Spleen (tissue), 11 donors: ENCODE results near the gene SH3BP4. TPM values are rescaled to one million over a fixed set of nuclear protein-coding genes. Genes with fewer than 3 reads are reported as not detected.
A peak's percentile ranks its signal among the peaks of the same experiment; 100 is the strongest.

ENCODE experiments used
- DNase-seq: peaks from one replicate; pipeline ENCODE4 v3.0.0-alpha.2; 2020
- H3K27ac ChIP-seq, 8 donors: fragments of 200-600 bp; sonication (generic) in 7 of 8; 1 replicate in 4 of 8; 2 replicates in 4 of 8; pipeline versions ENCODE4 v1.5.0 to v1.8.0; 2016 to 2021; ENCODE audit warnings: inconsistent platforms in 4 of 8, mild to moderate bottlenecking in 4 of 8, moderate library complexity in 1 of 8
- H3K27me3 ChIP-seq, 7 donors: fragments of 200-600 bp; sonication (generic) in 6 of 7; replicated peaks in 1 of 7; 1 replicate in 4 of 7; 2 replicates in 3 of 7; pipeline versions ENCODE4 v1.5.0 to v1.8.0; 2016 to 2021; ENCODE audit warnings: inconsistent platforms in 3 of 7, mild to moderate bottlenecking in 1 of 7
- H3K36me3 ChIP-seq, 6 donors: fragments of 200-600 bp; sonication (generic) in 5 of 6; 1 replicate in 4 of 6; 2 replicates in 2 of 6; pipeline versions ENCODE4 v1.5.0 to v1.8.0; 2016 to 2021; ENCODE audit warnings: inconsistent platforms in 2 of 6
- H3K4me1 ChIP-seq, 6 donors: fragments of 200-600 bp; sonication (generic) in 5 of 6; 1 replicate in 3 of 6; 2 replicates in 3 of 6; pipeline versions ENCODE4 v1.5.0 to v1.8.0; 2016 to 2021; ENCODE audit warnings: inconsistent platforms in 3 of 6
- H3K4me3 ChIP-seq, 8 donors: fragments of 200-600 bp; sonication (generic) in 7 of 8; 1 replicate in 4 of 8; 2 replicates in 4 of 8; pipeline versions ENCODE4 v1.5.0 to v1.8.0; 2016 to 2021; ENCODE audit warnings: inconsistent platforms in 4 of 8, mild to moderate bottlenecking in 4 of 8, moderate library complexity in 2 of 8
- H3K9me3 ChIP-seq, 8 donors: fragments of 200-600 bp; sonication (generic) in 7 of 8; 1 replicate in 4 of 8; 2 replicates in 4 of 8; pipeline versions ENCODE4 v1.5.0 to v1.8.0; 2016 to 2021; ENCODE audit warnings: inconsistent platforms in 4 of 8
- POLR2A ChIP-seq, 3 donors: fragments of 450-650 bp; IDR thresholded peaks; one replicate each; pipeline ENCODE4 v1.5.1; 2017; ENCODE audit warnings: antibody characterized with exemption in 3 of 3, mild to moderate bottlenecking in 1 of 3
- POLR2AphosphoS5 ChIP-seq, 3 donors: sonication (generic); formaldehyde crosslinking; IDR thresholded peaks; one replicate each; pipeline ENCODE4 v1.5.1; 2017; ENCODE audit warnings: antibody characterized with exemption in 3 of 3
- whole genome bisulfite sequencing, 5 donors: extraction: QIAGEN DNeasy Blood & Tissue Kit in 3 of 5; methylation state at CpG; one replicate each; pipeline versions ENCODE4 v1.1.5 to v1.1.7; 2013 to 2018; 5-methylcytosine and 5-hydroxymethylcytosine counted together
- intact Hi-C: fragments of 100-400 bp; cut with DNase I; formaldehyde crosslinking; loops from one replicate; pipeline ENCODE4 v1.15.0; 2023; ENCODE audit warnings: low total_unique reads
- polyA plus RNA-seq, 3 donors: library from polyadenylated mRNA; stranded (reverse); fragments of 200-250 nt; gene quantifications; one replicate each; pipeline ENCODE4 v1.2.1, GENCODE V29; 2013
- total RNA-seq, 7 donors: library from RNA; depleted of rRNA in 3 of 7; stranded (reverse); fragments of >200 nt in 3 of 7; fragmentation: NEBNext Ultra II Directional in 4 of 7; extraction: Animal tissue kit (Norgen Biotek cat#: 25700) in 4 of 7; gene quantifications; one replicate each; pipeline versions ENCODE4 v1.1.0 to v1.2.1, GENCODE V29; 2016 to 2021
- TF ChIP-seq, protein P1 (sequence below), 11 experiments: fragments of 200-600 bp in 7 of 11; fragments of 450-650 bp in 4 of 11; sonication (generic) in 4 of 11; IDR thresholded peaks in 8 of 11; conservative IDR thresholded peaks in 3 of 11; 1 replicate in 7 of 11; 2 replicates in 4 of 11; pipeline versions ENCODE4 v1.4.0 to v1.8.0; 2016 to 2021; ENCODE audit warnings: antibody characterized with exemption in 11 of 11, inconsistent platforms in 4 of 11, mild to moderate bottlenecking in 1 of 11
- donor health status: healthy with polysubstance abuse.
- donor health status: DM: no; HTN: no; CAD: no; lungs with moderate emphysema.
- donor health status: DM: no; HTN: no; CAD: no.
- donor health status: Bipolar disorder and iron deficiency.
- donor health status: healthy.
- donor health status: DM: no; HTN: no; CAD: no.
- donor health status: DM: yes; HTN: yes; CAD: no.

SH3BP4 gene
- total and polyA plus RNA-seq, 10 donors = 2.3 to 21.0 (median 12.4) TPM

GRCh38 chr2:235041221-235041917 is 89.6 kb downstream of the SH3BP4 start:
- no peak overlapping the region for H3K4me3 ChIP-seq
- H3K27ac ChIP-seq = no peak overlapping the region
- peak; percentile 65 for DNase-seq
- H3K36me3 ChIP-seq = peaks cover 0 to 26% (median 14%) of the 10 kb centered on the region in 6 donors
- WGBS, 5 donors = 90 to 95% (median 93%) methylated on average over 24 to 31 of the region's 31 CpGs
- intact Hi-C loops = no loop called here
- no peak for TF ChIP-seq POLR2AphosphoS5 (IDR thresholded peaks at IDR 0.05)
- TF ChIP-seq POLR2A (IDR thresholded peaks at IDR 0.05) = no peak
- H3K9me3 ChIP-seq = no peaks in the 10 kb centered on the region
- H3K27me3 ChIP-seq = peaks cover 0 to 7% (median 0%) of the 10 kb centered on the region in 7 donors
- peaks cover 11 to 28% (median 25%) of the 10 kb centered on the region in 6 donors for H3K4me1 ChIP-seq

DNA sequence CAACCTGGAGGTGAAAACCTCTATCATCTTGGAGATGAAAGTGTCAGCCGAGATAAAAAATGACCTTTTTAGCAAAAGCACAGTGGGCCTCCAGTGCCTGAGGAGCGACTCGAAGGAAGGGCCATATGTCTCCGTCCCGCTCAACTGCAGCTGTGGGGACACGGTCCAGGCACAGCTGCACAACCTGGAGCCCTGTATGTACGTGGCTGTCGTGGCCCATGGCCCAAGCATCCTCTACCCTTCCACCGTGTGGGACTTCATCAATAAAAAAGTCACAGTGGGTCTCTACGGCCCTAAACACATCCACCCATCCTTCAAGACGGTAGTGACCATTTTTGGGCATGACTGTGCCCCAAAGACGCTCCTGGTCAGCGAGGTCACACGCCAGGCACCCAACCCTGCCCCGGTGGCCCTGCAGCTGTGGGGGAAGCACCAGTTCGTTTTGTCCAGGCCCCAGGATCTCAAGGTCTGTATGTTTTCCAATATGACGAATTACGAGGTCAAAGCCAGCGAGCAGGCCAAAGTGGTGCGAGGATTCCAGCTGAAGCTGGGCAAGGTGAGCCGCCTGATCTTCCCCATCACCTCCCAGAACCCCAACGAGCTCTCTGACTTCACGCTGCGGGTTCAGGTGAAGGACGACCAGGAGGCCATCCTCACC is 90.2 kb downstream of the SH3BP4 start:
- Histone ChIP-seq H3K4me3 (no peak overlapping the region), H3K27me3 (peaks cover 0 to 7% (median 0%) of the 10 kb centered on the region in 7 donors), H3K9me3 (no peaks in the 10 kb centered on the region), H3K27ac (no peak overlapping the region), H3K36me3 (peaks cover 0 to 29% (median 14%) of the 10 kb centered on the region in 6 donors), H3K4me1 (peaks cover 11 to 34% (median 25%) of the 10 kb centered on the region in 6 donors)
- peak; percentile 56 for DNase-seq
- WGBS, 5 donors = 87 to 94% (median 91%) methylated on average over 21 to 25 of the region's 25 CpGs
- intact Hi-C loops = no loop called here
- TF ChIP-seq POLR2AphosphoS5 (IDR thresholded peaks at IDR 0.05) = no peak
- TF ChIP-seq, protein P1, sequence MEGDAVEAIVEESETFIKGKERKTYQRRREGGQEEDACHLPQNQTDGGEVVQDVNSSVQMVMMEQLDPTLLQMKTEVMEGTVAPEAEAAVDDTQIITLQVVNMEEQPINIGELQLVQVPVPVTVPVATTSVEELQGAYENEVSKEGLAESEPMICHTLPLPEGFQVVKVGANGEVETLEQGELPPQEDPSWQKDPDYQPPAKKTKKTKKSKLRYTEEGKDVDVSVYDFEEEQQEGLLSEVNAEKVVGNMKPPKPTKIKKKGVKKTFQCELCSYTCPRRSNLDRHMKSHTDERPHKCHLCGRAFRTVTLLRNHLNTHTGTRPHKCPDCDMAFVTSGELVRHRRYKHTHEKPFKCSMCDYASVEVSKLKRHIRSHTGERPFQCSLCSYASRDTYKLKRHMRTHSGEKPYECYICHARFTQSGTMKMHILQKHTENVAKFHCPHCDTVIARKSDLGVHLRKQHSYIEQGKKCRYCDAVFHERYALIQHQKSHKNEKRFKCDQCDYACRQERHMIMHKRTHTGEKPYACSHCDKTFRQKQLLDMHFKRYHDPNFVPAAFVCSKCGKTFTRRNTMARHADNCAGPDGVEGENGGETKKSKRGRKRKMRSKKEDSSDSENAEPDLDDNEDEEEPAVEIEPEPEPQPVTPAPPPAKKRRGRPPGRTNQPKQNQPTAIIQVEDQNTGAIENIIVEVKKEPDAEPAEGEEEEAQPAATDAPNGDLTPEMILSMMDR (IDR thresholded peaks at IDR 0.05 in 8 of 11, conservative IDR thresholded peaks at IDR 0.05 in 3 of 11) = no peak
- TF ChIP-seq POLR2A (IDR thresholded peaks at IDR 0.05) = no peak

GRCh38 chr2:235042576-235043515 is 91.0 kb downstream of the SH3BP4 start:
- peak; percentile 75 for DNase-seq

More at GRCh38 chr2:235042576-235043515, 91.0 kb downstream of the SH3BP4 start:
- Histone ChIP-seq H3K27me3 (peaks cover 0 to 7% (median 0%) of the 10 kb centered on the region in 7 donors), H3K36me3 (peaks cover 0 to 31% (median 14%) of the 10 kb centered on the region in 6 donors), H3K9me3 (no peaks in the 10 kb centered on the region), H3K4me1 (peaks cover 11 to 34% (median 25%) of the 10 kb centered on the region in 6 donors), H3K27ac (no peak overlapping the region), H3K4me3 (no peak overlapping the region)
- intact Hi-C loops = no loop called here
- WGBS, 5 donors = 90 to 98% (median 95%) methylated on average over 37 to 44 of the region's 49 CpGs
- no peak for TF ChIP-seq POLR2A (IDR thresholded peaks at IDR 0.05)
- no peak for TF ChIP-seq POLR2AphosphoS5 (IDR thresholded peaks at IDR 0.05)
- TF ChIP-seq, protein P1 (IDR thresholded peaks at IDR 0.05 in 8 of 11, conservative IDR thresholded peaks at IDR 0.05 in 3 of 11) = no peak
